Skin epidermis (tissue), 12 donors: Measurements from ENCODE around the gene TRPC4AP.

Source experiments
- H3K27ac ChIP-seq, 21 experiments: fragments of 200-600 bp; sonication (generic) in 11 of 21; one replicate each; pipeline ENCODE4 v1.5.0; 2020; ENCODE audit warnings: mild to moderate bottlenecking in 3 of 21, inconsistent platforms in 2 of 21, moderate library complexity in 2 of 21
- H3K4me3 ChIP-seq, 7 experiments: fragments of 200-600 bp; sonication (generic) in 2 of 7; one replicate each; pipeline ENCODE4 v1.5.0; 2020; ENCODE audit warnings: inconsistent platforms in 2 of 7, mild to moderate bottlenecking in 2 of 7, moderate library complexity in 1 of 7

The TRPC4AP gene

DNA sequence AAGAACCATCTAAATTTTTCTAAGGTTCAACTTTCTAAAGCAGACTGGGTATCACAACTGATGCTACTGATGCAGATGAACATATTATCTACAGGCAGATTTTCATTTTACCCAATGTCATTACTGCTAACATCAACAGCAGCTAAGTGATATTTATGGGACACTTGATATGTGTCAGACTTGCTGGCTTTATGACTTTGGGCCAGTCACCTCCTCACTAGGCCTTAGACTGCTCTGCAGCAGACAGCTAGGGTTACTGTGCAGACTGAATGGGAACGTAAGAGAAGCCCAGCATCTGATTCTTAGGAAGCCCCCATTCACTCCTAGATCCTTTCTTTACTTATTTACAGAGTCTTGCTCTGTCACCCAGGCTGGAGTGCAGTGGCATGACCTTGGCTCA is 70.8 kb downstream of the TRPC4AP start:
- H3K27ac ChIP-seq = no peak overlapping the region
- H3K4me3 ChIP-seq = no peak overlapping the region

DNA sequence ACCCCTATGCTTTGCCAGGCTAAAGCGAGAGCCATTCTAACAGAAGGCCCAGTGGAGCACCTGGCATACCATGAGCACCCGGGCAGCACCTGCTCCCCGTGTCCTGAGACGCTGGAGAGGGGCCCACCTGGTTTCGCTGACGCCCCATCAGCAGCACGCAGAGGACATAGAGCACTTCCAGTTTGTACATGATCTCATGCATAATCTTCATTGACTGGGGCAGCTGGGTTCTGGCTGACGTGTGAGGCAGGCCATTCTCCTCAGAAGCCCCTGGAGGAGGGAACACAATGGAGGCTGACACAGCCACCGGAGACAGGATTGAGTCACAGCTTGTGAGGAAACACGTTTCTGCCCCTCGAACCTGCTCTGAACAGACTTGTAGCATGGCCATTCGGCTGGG is 71.5 kb downstream of the TRPC4AP start:
- Histone ChIP-seq H3K4me3 (no peak overlapping the region), H3K27ac (peak overlapping the region in 2 of 21 experiments; percentile 6 to 19)

DNA sequence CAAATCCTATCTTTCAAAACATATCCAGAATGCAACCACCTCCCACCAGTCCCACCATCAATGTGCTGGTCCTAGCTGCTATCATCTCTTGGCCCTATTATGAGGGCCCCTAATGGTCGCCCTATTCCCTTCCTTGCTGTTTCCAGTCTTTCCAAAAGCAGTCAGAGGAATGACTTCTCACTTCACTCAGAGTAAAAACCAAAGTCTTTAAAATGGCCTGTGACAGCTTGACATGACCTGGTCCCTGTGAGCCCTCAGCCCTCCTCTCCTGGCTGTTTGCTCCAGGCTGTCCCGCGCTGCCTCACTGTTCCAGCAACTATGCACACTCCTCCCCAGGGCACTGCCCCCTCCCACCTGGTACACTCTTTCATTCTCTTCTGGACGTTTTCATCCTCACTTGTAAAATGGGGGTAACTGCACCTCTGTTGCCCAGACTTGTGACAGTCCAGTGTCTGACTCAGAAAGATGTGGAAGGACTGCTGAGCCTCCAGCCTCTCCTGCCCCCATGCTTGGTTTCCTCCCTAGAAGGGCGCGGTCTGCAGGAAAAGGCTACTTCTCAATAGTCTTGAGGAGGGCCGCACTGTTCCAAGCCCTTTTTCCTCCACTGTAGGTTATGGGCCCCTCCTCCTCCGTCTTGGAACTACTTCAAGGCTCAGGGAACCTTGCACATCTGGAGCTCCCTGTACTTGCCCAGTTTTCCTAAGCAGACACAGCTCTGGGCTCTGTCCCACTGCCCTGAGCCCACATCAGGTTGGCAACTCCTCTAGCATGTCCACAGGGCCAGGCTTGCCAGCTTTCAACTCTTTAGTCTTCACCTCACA is 72.3 kb downstream of the TRPC4AP start:
- no peak overlapping the region for H3K4me3 ChIP-seq
- H3K27ac ChIP-seq = peak overlapping the region in 2 of 21 experiments; percentile 19 to 20

GRCh38 chr20:35018590-35019371 is 73.8 kb downstream of the TRPC4AP start:
- H3K27ac ChIP-seq = peak overlapping the region in 4 of 21 experiments; percentile 10 to 43 (median 29)

DNA sequence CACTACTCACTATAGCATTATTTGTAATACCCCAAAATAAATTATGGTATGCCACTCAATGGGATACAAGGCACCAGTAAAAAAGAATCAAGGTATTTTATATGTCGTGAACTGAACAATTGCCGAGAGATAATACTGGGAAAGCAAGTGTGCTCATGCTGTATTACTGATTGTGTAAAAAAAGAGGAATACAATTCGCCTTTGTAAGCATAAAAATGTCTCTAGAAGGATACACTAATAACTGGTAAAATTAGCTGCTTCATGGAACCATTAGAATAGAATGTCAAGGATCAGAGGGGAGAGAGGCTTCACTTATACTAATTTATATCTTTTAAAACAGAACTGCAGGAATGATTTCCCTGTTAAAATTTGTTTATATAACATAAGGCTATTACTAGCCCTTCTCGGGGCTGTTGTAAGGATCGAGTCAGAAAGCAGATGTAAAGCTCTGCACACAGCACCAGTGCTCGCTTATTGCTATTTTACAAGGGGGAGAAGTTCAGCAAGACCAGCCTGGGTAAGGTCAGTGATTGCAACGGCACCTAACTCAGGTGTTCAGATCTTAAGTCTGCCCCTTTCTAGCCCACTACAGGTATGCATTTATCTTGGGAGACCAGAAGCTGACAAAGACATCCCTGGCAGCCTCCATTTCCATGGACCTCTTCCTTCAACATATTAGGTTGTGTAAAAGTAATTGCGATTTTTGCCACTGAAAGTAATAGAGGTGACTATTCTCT is 75.3 kb downstream of the TRPC4AP start:
- Histone ChIP-seq H3K27ac (no peak overlapping the region), H3K4me3 (no peak overlapping the region)

More at GRCh38 chr20:35018590-35019371, 73.8 kb downstream of the TRPC4AP start:
- H3K4me3 ChIP-seq = no peak overlapping the region

- Histone ChIP-seq H3K4me3 (no peak overlapping the region), H3K27ac (peak overlapping the region in 1 of 21 experiments; percentile 25)
Observed at GRCh38 chr20:35015863-35016193, 76.8 kb downstream of the TRPC4AP start.

DNA sequence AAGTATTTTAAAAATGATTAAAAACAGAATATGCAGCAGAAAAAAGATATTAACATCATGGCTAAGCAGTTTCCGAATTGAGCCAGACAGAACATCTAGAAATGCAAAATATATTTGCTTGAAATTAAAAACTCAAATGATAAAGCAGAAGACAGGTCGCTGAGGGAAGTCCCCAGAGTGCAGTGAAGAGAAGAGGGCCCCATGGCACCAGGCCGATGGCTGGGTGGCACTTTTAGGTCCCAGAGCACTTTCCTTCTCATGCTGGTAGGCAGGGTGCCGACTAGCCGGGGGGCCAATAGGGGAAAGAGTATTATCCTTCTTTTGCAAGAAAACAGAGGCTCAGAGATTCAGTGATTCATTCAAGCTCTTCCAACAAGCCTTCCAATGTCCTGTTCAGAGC is 78.1 kb downstream of the TRPC4AP start:
- Histone ChIP-seq H3K27ac (peak overlapping the region in 2 of 21 experiments; percentile 16 to 34), H3K4me3 (no peak overlapping the region)

DNA sequence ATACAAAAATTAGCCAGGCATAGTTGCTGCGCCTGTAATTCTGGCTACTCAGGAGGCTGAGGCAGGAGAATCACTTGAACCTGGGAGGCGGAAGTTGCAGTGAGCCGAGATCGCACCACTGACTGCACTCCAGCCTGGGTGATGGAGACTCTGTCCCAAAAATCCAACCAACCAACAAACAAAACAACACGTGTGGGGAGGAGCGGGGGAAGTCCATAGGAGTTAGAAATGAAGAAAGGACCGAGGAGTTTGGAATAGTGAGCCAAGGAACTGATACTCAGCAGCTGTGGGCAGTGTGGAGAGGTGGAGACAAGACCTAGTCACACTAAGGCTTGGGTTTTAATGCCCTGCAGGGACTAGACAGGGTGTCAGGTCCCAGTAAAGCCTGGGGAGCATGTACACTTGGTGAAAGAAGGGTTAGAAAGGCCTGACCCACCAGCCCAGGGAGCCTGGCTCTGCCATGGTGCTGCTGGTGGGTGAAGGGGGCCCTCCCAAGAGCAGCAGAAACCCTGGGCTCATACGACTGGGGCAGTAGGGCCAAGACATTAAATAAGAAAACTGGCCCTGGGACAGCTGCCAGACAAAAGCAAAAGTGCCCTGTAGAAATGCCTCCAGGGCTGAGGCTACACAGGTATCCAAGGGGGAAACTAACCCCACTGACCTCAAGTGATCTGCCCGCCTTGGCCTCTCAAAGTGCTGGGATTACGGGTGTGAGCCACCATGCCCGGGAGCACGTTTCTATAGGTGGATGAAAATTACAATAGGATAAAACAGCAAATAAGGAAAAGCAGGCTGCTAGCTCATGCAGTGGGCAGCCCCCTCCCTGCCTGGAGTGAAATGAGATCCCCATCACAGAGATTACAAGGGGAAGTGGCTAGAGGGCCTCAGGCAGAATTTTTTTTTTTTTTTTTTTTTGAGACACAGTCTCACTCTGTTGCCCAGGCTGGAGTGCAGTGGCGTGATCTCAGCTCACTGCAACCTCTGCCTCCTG is 78.9 kb downstream of the TRPC4AP start:
- H3K27ac ChIP-seq = peak overlapping the region in 4 of 21 experiments; percentile 12 to 33 (median 24)
- no peak overlapping the region for H3K4me3 ChIP-seq

- no peak overlapping the region for H3K4me3 ChIP-seq
- peak overlapping the region in 1 of 21 experiments; percentile 54 for H3K27ac ChIP-seq
Observed at GRCh38 chr20:35012227-35013069, 80.2 kb downstream of the TRPC4AP start.

DNA sequence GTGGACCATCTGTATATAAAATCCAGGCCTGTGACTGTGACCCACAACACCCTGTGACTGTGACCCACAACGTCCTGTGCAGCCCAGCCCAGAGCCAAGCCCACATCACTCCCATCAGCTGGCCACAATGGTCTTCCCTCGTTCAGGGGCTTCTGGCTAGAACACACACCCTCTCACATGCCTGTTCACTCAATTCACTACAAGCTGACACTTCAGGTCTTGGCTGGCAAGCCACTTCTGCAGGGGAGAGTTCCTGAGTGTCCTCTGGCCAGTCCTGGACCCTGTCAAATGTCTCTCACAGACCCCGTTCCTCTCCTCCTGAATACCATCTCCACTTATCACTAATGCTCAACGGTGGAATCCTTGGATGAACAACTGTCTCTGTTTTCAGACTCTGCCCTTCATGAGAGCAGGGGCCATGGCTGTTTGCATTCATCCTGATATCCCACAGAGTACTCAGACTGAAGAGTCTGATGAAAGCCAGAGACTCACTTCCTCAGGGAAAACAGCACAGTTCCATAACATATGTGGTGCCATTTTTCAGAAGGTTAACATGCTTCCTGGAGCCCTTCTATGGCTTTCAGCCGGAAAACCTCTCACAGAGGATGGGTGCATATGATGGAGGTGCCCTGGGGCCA is 80.9 kb downstream of the TRPC4AP start:
- Histone ChIP-seq H3K4me3 (no peak overlapping the region), H3K27ac (peak overlapping the region in 1 of 21 experiments; percentile 54)

DNA sequence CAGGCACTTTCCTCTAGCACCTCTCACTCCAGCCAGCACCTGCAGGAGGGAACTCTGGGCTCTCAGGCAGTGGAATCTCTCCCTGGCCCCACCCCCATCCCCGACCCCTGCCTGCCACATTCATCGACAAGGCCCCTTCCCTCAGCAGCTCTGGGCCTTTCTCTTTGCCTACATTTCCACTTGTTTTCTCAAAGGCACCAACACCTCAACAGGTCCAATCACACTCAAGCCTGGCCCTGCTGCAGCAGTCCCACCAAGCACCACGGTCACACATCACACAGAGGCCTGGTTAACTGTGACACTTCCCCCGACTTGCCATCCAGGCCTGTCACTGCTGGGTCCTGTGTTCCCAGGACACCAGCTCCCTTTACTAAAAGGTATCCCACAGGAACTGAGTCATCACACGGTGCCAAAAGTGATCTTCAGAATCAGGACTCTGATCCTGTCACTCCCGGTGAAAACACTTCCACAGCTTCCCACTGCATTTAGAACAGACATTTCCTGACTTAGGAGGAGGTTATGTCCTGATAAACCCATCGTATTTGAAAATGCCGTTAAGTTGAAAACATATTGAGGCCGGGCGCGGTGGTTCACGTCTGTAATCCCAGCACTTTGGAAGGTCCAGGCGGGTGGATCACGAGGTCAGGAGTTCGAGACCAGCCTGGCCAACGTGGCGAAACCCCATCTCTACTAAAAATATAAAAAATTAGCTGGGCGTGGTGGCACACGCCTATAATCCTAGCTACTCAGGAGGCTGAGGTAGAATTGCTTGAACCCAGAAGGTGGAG is 82.0 kb downstream of the TRPC4AP start:
- no peak overlapping the region for H3K4me3 ChIP-seq
- peak overlapping the region in 2 of 21 experiments; percentile 44 to 47 for H3K27ac ChIP-seq

DNA sequence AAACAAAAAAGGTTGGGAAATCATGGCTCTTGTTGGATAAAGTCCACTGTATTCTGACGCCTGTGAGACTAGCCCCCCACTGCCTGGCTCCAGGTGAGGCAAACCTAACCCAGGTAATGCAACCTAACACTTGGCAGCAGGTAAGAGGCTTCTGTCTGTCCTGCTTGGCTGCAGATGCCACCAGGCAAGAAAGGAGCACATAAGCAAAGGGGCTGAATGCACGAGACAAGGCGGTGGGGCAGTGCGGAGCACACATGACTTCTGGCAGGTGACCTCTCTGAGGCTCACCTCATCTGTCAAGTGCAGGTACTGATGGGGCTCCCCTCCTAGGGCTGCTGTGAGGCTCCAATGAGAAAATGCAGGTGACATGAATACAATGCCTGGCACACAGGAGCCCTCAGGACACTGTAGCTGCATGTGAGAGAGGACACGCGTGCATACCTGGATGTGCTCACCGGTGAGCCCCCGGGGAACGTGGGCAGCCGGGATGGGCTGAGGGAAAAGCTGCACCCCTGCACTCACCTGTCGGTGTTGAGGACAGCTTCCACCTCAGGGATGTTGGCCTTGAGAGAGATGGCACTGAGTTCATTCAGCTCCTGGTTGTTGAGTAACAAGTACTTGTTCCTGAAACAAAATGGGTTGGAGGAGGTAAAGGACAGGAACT is 82.8 kb downstream of the TRPC4AP start:
- H3K27ac ChIP-seq = peak overlapping the region in 1 of 21 experiments; percentile 44
- no peak overlapping the region for H3K4me3 ChIP-seq

- H3K4me3 ChIP-seq = no peak overlapping the region
- peak overlapping the region in 2 of 21 experiments; percentile 35 to 42 for H3K27ac ChIP-seq
Observed at GRCh38 chr20:35008411-35009342, 83.9 kb downstream of the TRPC4AP start.

- Histone ChIP-seq H3K4me3 (no peak overlapping the region), H3K27ac (no peak overlapping the region)
Observed at GRCh38 chr20:35007891-35008290, 84.7 kb downstream of the TRPC4AP start.

GRCh38 chr20:35007413-35007812 is 85.2 kb downstream of the TRPC4AP start:
- H3K4me3 ChIP-seq = no peak overlapping the region
- H3K27ac ChIP-seq = no peak overlapping the region
